ENCODE results near the gene C3.

DNA sequence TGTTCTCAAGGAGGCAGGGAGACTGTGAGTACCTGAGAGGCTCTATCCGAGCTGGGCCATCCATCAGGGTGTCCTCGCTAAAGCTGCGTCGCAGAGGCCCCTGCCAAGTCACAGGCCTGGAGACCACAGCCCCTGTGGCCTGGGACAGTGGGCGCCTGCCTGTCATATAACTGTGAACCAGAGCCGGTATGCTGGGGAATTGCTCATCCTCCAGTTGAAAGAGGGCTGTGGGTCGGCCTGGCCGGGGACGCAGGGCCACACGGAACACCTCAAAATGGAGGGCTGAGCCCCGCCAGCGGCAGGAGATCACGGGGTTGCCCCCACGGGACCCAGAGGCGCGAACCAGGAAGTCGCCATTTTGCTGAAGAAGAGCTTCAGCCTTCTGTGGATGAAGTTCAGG, 40.2 kb upstream of the C3 start:
- no peak for TF ChIP-seq EZH2 (IDR thresholded peaks at IDR 0.05; ENCODE audit: low read length)
- TF ChIP-seq, protein P1, sequence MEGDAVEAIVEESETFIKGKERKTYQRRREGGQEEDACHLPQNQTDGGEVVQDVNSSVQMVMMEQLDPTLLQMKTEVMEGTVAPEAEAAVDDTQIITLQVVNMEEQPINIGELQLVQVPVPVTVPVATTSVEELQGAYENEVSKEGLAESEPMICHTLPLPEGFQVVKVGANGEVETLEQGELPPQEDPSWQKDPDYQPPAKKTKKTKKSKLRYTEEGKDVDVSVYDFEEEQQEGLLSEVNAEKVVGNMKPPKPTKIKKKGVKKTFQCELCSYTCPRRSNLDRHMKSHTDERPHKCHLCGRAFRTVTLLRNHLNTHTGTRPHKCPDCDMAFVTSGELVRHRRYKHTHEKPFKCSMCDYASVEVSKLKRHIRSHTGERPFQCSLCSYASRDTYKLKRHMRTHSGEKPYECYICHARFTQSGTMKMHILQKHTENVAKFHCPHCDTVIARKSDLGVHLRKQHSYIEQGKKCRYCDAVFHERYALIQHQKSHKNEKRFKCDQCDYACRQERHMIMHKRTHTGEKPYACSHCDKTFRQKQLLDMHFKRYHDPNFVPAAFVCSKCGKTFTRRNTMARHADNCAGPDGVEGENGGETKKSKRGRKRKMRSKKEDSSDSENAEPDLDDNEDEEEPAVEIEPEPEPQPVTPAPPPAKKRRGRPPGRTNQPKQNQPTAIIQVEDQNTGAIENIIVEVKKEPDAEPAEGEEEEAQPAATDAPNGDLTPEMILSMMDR (optimal IDR thresholded peaks at IDR 0.05 in 1 of 3, IDR thresholded peaks at IDR 0.05 in 1 of 3, conservative IDR thresholded peaks at IDR 0.05 in 1 of 3; ENCODE audit: extremely low read depth in 1 of 3, insufficient read depth in 2 of 3, low read length in 3 of 3): no peak

All from keratinocyte (primary cell).